NCI-H146 treated with DMSO at 0.1 percent for 48 hours (cell line): ENCODE results near the gene MCTP1.

Source experiments
- DNase-seq: peaks from one replicate; lab custom pipeline; 2025; ENCODE audit not compliant: unreplicated experiment; lab: John Stamatoyannopoulos, UW

Gene MCTP1

GRCh38 chr5:94674490-94675382 is 610.2 kb downstream of the MCTP1 start:
- DNase-seq = no peak

- DNase-seq = no peak
Observed at GRCh38 chr5:94672746-94673145, 612.1 kb downstream of the MCTP1 start.

- DNase-seq = no peak
Observed at GRCh38 chr5:94670726-94671125, 614.2 kb downstream of the MCTP1 start.

- DNase-seq = no peak
Observed at GRCh38 chr5:94667937-94668336, 617.0 kb downstream of the MCTP1 start.

GRCh38 chr5:94661086-94661485 is 623.8 kb downstream of the MCTP1 start:
- DNase-seq = no peak

GRCh38 chr5:94660506-94660905 is 624.4 kb downstream of the MCTP1 start:
- DNase-seq = no peak

GRCh38 chr5:94658272-94658671 is 626.6 kb downstream of the MCTP1 start:
- no peak for DNase-seq
